ENCODE data around the gene NR1I3. TPM values are rescaled to one million over a fixed set of nuclear protein-coding genes. Genes with fewer than 3 reads are reported as not detected.
"Not testable (repeated sequence)": the region's sequence is repeated elsewhere in the genome, so short reads cannot be mapped to it uniquely, and the experiment has no call there.

The NR1I3 gene
- total RNA-seq, 2 experiments from 2014 or later = not detected

DNA sequence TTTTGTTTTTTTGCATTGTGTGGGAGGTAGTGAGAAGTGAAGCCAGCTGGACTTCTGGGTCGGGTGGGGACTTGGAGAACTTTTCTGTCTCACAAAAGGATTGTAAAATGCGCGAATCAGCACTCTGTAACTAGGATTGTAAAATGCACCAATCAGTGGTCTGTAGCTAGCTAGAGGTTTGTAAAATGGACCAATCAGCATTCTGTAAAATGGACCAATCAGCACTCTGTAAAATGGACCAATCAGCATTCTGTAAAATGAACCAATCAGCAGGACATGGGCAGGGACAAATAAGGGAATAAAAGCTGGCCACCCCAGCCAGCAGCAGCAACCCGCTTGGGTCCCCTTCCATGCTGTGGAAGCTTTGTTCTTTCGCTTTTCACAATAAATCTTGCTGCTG, 12.1 kb upstream of the NR1I3 start:
- H3K4me3 Mint-ChIP-seq; H3K4me1 Mint-ChIP-seq; POLR2A ChIA-PET; intact Hi-C loops (cut with DNase I, micrococcal nuclease); H3K9me3 Mint-ChIP-seq (ENCODE audit: low read depth); DNase-seq; H3K36me3 Mint-ChIP-seq (ENCODE audit: low read depth); H3K27me3 Mint-ChIP-seq; H3K27ac Mint-ChIP-seq; ATAC-seq: not testable (repeated sequence)
- CTCF ChIA-PET = interaction anchor here (0.8 to 1.8 kb wide), 6 partner anchors 8 to 132 kb away, joined by 3 to 8 read pairs (median 3); partner anchors contain the start of gene PCP4L1

DNA sequence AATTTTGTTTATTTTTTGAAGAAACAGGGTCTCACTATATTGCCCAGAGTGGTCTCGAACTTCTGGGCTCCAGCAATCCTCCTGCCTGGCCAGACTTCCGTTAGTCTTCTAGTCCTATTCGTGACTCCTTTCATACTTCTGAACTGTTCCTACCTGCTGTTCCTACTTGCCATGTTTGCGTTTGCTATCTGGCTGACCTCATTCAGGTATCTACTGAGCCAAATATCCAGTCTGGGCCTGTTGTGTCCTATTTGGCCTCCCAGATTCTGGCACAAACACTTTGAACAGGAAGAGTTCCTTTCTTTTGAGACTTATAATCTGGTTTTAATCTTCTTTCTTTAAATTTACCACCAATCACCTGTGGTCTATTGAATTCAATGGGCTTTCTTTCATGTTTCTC, 6.9 kb upstream of the NR1I3 start:
- H3K4me3 Mint-ChIP-seq = no peak overlapping the region
- intact Hi-C loops (cut with DNase I, micrococcal nuclease) = no loop called here

DNA sequence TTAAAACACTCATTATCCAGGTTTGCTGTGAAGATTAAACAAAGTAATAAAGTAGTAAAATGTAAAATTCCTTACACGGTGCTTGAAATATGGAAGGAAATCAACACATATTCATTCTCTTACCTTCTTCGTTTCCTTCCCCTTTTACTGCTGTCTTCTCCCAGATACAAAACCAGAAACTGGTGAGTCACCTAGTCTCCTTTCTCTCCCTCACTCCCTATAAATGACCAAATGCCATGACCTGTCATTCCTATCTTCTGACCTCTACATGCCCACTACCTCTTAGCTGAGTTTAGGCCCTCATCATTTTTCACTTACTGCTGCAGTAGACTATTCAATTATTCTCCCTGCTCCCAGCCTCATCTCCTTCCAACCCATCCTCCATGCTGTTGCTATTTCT, 4.3 kb upstream of the NR1I3 start:
- no peaks in the 10 kb centered on the region for H3K9me3 Mint-ChIP-seq (ENCODE audit: low read depth)
- no peak overlapping the region for H3K4me3 Mint-ChIP-seq
- intact Hi-C loops (cut with DNase I, micrococcal nuclease) = no loop called here
- peaks cover 7% of the 10 kb centered on the region for H3K27me3 Mint-ChIP-seq
- ChIA-PET POLR2A (no interaction called here), CTCF (interaction anchor here (0.9 to 1.5 kb wide), 3 partner anchors 49 to 139 kb away, joined by 4 read pairs; no protein-coding TSS in a partner anchor)
- H3K27ac Mint-ChIP-seq = no peak overlapping the region
- H3K36me3 Mint-ChIP-seq (ENCODE audit: low read depth) = no peaks in the 10 kb centered on the region
- ATAC-seq (no peak), DNase-seq (no peak)
- no peaks in the 10 kb centered on the region for H3K4me1 Mint-ChIP-seq

More for the DNA sequence above, 6.9 kb upstream of the NR1I3 start:
- DNase-seq (no peak), ATAC-seq (no peak)
- peaks cover under 1% of the 10 kb centered on the region for H3K9me3 Mint-ChIP-seq (ENCODE audit: low read depth)
- H3K27ac Mint-ChIP-seq = no peak overlapping the region
- no peaks in the 10 kb centered on the region for H3K36me3 Mint-ChIP-seq (ENCODE audit: low read depth)
- POLR2A ChIA-PET = no interaction called here
- H3K27me3 Mint-ChIP-seq = peaks cover 9% of the 10 kb centered on the region
- no peaks in the 10 kb centered on the region for H3K4me1 Mint-ChIP-seq
- CTCF ChIA-PET = no interaction called here

DNA sequence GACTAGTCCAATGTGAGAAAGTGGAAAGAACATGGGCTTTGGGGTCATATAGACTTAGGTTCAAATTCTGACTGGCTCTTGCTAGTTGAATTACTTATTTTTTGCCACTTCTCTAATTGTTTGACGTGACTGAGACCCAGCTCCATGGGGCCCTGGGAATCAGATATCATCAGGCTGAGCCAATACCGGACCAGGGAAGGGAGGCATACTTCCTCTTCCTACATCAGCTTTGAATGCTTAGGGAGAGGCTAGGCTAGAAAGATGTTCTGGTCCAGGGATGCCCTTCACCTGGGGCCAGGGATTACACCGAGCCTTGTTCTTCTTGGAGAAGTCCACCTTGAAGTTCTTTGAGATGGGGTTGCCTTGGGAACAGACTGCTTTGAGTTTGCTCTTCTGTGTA, 3.7 kb upstream of the NR1I3 start:
- no peaks in the 10 kb centered on the region for H3K36me3 Mint-ChIP-seq (ENCODE audit: low read depth)
- ATAC-seq (no peak), DNase-seq (no peak)
- ChIA-PET CTCF (interaction anchor here (0.8 to 1.1 kb wide), 3 partner anchors 16 to 140 kb away, joined by 3 to 4 read pairs (median 4); partner anchors contain the start of gene TOMM40L), POLR2A (no interaction called here)
- no peak overlapping the region for H3K4me3 Mint-ChIP-seq
- H3K9me3 Mint-ChIP-seq (ENCODE audit: low read depth) = no peaks in the 10 kb centered on the region
- intact Hi-C loops (cut with DNase I, micrococcal nuclease) = no loop called here
- H3K27me3 Mint-ChIP-seq = peaks cover 7% of the 10 kb centered on the region
- H3K4me1 Mint-ChIP-seq = no peaks in the 10 kb centered on the region
- no peak overlapping the region for H3K27ac Mint-ChIP-seq

DNA sequence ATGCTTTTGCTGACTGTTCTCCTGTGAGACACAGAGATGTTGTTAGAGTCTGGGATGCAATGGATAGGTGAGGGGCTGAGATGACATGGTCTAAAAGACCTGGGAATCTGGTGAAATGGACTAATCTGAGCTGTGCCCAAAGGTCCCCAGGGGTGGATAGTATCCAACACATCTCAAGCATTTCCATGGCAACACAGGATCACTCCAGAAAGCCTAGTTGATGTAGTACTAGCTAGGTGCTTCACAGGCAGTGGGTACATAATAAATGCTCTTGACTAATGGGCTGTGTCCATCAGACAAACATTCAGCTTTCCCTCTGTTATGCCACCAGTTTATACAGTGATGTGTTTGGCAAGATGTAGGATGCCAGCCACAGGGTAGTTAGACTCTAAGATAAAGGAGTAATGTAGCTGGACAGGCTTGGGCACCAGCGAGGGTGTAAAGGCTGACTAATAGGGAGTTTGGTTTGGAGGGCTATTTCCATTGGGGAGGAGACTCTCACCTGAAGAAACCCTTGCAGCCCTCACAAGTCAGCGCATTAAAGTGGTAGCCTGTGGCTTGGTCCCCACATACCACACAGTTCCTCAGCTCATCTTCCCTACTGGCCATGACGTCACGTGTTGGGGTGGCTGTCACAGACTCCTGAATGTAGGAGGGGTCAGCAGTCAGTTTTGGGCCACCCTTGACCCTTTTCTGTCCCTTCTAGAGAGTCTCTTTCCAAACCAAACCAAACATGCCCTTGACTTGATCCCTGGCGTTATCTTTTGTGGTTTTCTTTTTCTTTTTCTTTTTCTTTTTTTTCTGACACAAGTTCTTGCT, 1.8 kb downstream of the NR1I3 start:
- DNase-seq = no peak
- Mint-ChIP-seq H3K36me3 (ENCODE audit: low read depth) (no peaks in the 10 kb centered on the region), H3K9me3 (ENCODE audit: low read depth) (no peaks in the 10 kb centered on the region), H3K4me1 (no peaks in the 10 kb centered on the region), H3K27ac (no peak overlapping the region), H3K27me3 (peaks cover 3% of the 10 kb centered on the region), H3K4me3 (no peak overlapping the region)
- no peak for ATAC-seq
- ChIA-PET CTCF (interaction anchor here (0.8 to 2.0 kb wide), 3 partner anchors 9 to 41 kb away, joined by 3 to 13 read pairs (median 9); partner anchors contain the start of gene TOMM40L), POLR2A (no interaction called here)
- intact Hi-C loops (cut with DNase I, micrococcal nuclease) = no loop called here

DNA sequence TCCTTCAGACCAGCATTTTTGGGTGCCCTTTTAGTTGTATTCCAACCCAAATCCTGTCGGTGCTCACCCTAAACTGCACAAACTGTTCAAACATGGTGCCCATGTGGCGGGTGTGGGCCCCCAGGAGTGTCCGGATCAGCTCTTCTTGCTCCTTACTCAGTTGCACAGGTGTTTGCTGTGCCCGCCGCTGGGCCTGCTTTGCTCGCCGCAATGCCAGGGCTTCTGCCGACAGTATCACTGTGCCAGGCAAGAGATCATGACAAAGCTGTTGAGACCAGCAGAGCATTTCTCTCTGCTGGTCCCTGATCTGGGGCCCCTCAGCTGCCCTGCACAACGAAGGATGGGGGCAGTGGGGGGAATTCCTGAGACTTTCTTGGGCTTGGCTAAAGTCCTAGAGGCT, 4.9 kb downstream of the NR1I3 start:
- Mint-ChIP-seq H3K27me3 (no peaks in the 10 kb centered on the region), H3K36me3 (ENCODE audit: low read depth) (peaks cover 14% of the 10 kb centered on the region), H3K4me3 (no peak overlapping the region), H3K27ac (no peak overlapping the region), H3K4me1 (no peaks in the 10 kb centered on the region), H3K9me3 (ENCODE audit: low read depth) (no peaks in the 10 kb centered on the region)
- ChIA-PET CTCF (interaction anchor here (1.3 to 2.5 kb wide), 2 partner anchors 16 to 149 kb away, joined by 4 to 9 read pairs; no protein-coding TSS in a partner anchor), POLR2A (no interaction called here)
- no peak for DNase-seq
- intact Hi-C loops (cut with DNase I, micrococcal nuclease) = no loop called here
- no peak for ATAC-seq

DNA sequence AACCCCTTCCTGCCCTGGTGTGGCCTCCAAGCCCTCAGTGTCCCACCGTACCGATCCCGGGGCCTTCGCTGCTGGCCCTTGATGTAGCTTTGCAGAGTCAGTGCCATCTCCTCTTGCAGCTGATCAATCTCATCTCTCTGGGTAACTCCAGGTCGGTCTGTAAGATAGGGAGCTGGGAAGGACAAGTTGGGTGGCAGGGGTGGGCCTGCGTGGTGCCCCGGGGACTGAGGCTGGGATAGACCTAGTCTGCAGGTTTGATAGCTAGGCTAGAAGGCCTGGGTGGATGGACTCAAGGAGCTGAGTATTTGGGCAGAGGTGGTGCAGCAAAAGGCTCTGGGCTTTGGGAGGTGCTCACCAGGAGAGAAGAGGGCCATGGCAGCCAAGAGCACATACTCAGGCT, 7.2 kb downstream of the NR1I3 start:
- Mint-ChIP-seq H3K36me3 (ENCODE audit: low read depth) (peaks cover 19% of the 10 kb centered on the region), H3K27ac (no peak overlapping the region), H3K4me1 (peaks cover 19% of the 10 kb centered on the region), H3K27me3 (no peaks in the 10 kb centered on the region), H3K9me3 (ENCODE audit: low read depth) (no peaks in the 10 kb centered on the region), H3K4me3 (no peak overlapping the region)
- ATAC-seq (no peak), DNase-seq (no peak)
- ChIA-PET CTCF (interaction anchor here (1.2 to 3.7 kb wide), 7 partner anchors 11 to 152 kb away, joined by 3 to 18 read pairs (median 5); no protein-coding TSS in a partner anchor), POLR2A (interaction anchor here (0.6 kb wide), 1 partner anchor 127 kb away, joined by 6 read pairs; no protein-coding TSS in a partner anchor)
- intact Hi-C loops (cut with DNase I, micrococcal nuclease) = no loop called here

DNA sequence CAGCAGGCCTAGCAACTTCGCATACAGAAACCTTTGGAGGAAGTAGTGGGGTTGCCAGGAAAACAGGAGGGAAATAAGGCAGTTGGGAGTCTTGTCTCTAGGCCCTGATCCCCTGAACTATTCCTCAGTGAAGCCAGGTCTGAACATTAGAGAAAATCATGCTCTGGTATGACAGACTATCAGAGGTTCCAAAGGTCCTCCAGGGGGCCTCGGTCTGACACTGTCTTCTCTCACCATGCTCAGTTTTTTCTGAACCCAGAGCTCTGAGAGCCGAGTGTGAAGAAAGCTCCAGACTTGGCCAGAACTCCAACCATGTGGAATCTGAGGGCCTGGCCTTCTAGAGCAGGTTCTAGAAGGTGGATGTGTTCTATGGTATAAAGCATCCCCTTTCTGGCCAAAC, 8.1 kb downstream of the NR1I3 start:
- DNase-seq (no peak), ATAC-seq (no peak)
- ChIA-PET CTCF (interaction anchor here (0.6 to 3.7 kb wide), 15 partner anchors 9 to 153 kb away, joined by 3 to 18 read pairs (median 4); no protein-coding TSS in a partner anchor), POLR2A (no interaction called here)
- no peaks in the 10 kb centered on the region for H3K27me3 Mint-ChIP-seq
- peaks cover 19% of the 10 kb centered on the region for H3K36me3 Mint-ChIP-seq (ENCODE audit: low read depth)
- no peak overlapping the region for H3K4me3 Mint-ChIP-seq
- H3K27ac Mint-ChIP-seq = no peak overlapping the region
- H3K9me3 Mint-ChIP-seq (ENCODE audit: low read depth) = no peaks in the 10 kb centered on the region
- H3K4me1 Mint-ChIP-seq = peaks cover 27% of the 10 kb centered on the region
- intact Hi-C loops (cut with DNase I, micrococcal nuclease) = loop anchor here (5.0 kb wide), 3 partner anchors 63 to 1332 kb away; partner anchors contain the start of genes PPOX (in 1 of the 2) and UAP1 (in 1 of the 2)

DNA sequence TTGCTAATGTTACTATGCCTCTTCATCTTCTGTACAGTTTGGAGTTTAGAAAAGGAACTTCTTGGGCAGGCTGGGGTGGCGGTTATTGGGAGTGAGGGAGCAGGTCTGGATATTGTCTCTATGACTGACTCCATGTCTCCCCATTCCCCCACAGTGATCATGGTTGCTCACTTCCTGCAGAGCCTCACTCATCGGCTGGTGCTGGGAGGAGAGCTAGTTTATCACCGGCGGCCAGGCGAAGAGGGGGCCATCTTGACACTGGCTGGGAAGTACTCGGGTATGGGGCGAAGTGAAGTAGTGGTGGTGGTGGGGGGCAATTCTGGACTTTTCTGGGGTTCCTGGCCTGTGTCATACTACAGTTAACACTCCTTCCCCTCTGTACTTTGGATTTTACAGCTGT, 10.0 kb downstream of the NR1I3 start:
- peak overlapping the region; percentile 97 for H3K4me3 Mint-ChIP-seq
- CTCF ChIA-PET = interaction anchor here (0.6 to 7.0 kb wide), 12 partner anchors 8 to 155 kb away, joined by 3 to 89 read pairs (median 6); partner anchors contain the start of genes FCER1G, NDUFS2 and PPOX
- POLR2A ChIA-PET = no interaction called here

DNA sequence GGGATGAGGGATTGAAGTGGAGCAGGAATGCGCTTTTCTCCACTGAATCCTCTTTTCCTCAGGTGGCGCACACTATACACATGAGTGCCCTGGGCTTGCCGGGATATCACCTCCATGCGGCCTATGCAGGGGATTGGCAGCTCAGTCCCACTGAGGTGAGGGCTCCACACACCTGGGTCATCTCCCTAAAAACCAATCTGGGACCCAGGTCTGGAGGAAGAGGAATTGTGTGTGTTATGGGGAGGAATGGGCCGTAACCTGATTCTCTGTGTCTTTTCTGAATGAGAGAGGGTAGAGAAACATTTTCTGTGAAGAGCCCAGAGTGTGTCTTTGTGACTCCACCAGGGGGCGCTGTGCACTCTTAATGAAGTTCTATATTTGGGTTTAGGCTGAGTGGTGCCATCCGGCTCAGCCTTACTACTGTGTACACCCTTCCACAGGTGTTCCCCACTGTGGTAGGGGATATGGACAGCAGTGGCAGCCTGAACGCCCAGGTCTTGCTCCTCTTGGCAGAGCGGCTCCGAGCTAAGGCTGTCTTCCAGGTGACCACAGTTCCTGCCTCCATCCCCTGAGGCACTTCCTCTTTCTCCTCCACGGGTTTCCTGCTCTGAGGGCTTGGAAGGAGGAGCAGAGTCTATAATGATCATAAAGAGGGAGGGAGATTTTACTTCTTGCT, 10.7 kb downstream of the NR1I3 start:
- Mint-ChIP-seq H3K4me1 (peaks cover 28% of the 10 kb centered on the region), H3K9me3 (ENCODE audit: low read depth) (no peaks in the 10 kb centered on the region), H3K36me3 (ENCODE audit: low read depth) (peaks cover 19% of the 10 kb centered on the region), H3K4me3 (peak overlapping the region; percentile 97), H3K27me3 (no peaks in the 10 kb centered on the region), H3K27ac (peak overlapping the region; percentile 65)
- peak; percentile 47 for ATAC-seq
- peak; percentile 96 for DNase-seq
- CTCF ChIA-PET = interaction anchor here (0.6 to 7.0 kb wide), 21 partner anchors 9 to 156 kb away, joined by 3 to 108 read pairs (median 7); partner anchors contain the start of genes FCER1G, NDUFS2, PPOX and SDHC
- intact Hi-C loops (cut with DNase I, micrococcal nuclease) = loop anchor here (1.0 to 5.0 kb wide), 7 partner anchors 60 to 1335 kb away; partner anchors contain the start of genes PPOX (in 1 of the 2), SDHC (in 1 of the 2) and UAP1 (in 1 of the 2)
- POLR2A ChIA-PET = no interaction called here

More for the DNA sequence above, 10.0 kb downstream of the NR1I3 start:
- intact Hi-C loops (cut with DNase I, micrococcal nuclease) = loop anchor here (5.0 kb wide), 3 partner anchors 61 to 1334 kb away; partner anchors contain the start of genes PPOX (in 1 of the 2) and UAP1 (in 1 of the 2)
- ATAC-seq = no peak
- peaks cover 28% of the 10 kb centered on the region for H3K4me1 Mint-ChIP-seq
- no peaks in the 10 kb centered on the region for H3K27me3 Mint-ChIP-seq
- H3K36me3 Mint-ChIP-seq (ENCODE audit: low read depth) = peaks cover 19% of the 10 kb centered on the region
- no peaks in the 10 kb centered on the region for H3K9me3 Mint-ChIP-seq (ENCODE audit: low read depth)
- DNase-seq = no peak
- peak overlapping the region; percentile 55 for H3K27ac Mint-ChIP-seq

DNA sequence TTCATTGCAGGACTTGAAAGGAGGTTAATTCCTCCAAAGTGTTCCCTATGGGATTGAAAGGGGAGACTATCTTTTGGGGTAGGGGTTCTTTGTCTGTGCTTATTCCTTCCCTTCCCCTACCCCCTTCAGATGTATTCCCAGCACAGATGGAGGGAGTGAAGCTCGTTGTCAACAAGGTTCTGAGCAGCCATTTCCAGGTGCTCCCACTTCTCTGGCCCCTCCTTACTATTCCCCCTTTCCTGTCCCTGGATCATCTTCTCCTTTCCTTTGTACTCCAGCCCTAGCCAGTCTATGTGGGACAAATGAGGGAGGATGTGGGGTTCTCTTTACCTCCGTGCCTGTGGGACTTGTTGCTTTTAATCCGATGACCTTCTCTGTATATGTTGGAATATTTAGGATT, 11.2 kb downstream of the NR1I3 start:
- Mint-ChIP-seq H3K4me3 (peak overlapping the region; percentile 97), H3K36me3 (ENCODE audit: low read depth) (peaks cover 19% of the 10 kb centered on the region), H3K9me3 (ENCODE audit: low read depth) (no peaks in the 10 kb centered on the region), H3K27ac (peak overlapping the region; percentile 65), H3K4me1 (peaks cover 30% of the 10 kb centered on the region), H3K27me3 (no peaks in the 10 kb centered on the region)
- intact Hi-C loops (cut with DNase I, micrococcal nuclease) = loop anchor here (1.0 to 5.0 kb wide), 8 partner anchors 24 to 1336 kb away; partner anchors contain the start of genes NDUFS2 (in 1 of the 2), PPOX (in 1 of the 2), SDHC (in 1 of the 2) and UAP1 (in 1 of the 2)
- DNase-seq (no peak), ATAC-seq (no peak)
- CTCF ChIA-PET = interaction anchor here (0.6 to 7.0 kb wide), 22 partner anchors 9 to 213 kb away, joined by 3 to 108 read pairs (median 6); partner anchors contain the start of genes CFAP126, FCER1G, NDUFS2 and PPOX
- POLR2A ChIA-PET = no interaction called here

Measured in activated CD4-positive, alpha-beta T cell treated with anti-CD3 and anti-CD28 coated beads for 36 hours (primary cell).